PC-9 (cell line): ENCODE data around the gene SMC3. TPM values are rescaled to one million over a fixed set of nuclear protein-coding genes. Genes with fewer than 3 reads are reported as not detected.

Experiments
- BruUV-seq: library from RNA; stranded (reverse); fragments of 400-500 nt; replicated peaks from 2 replicates; lab custom pipeline; 2021; lab: Mats Ljungman, UMichigan
- CTCF ChIA-PET: fragments of 300-600 bp; sonication (Branson Sonifier 250); formaldehyde crosslinking; loops from one replicate; lab custom pipeline; 2022; ENCODE audit warnings: antibody characterized with exemption; lab: Charles Lee
- POLR2A ChIA-PET: fragments of 300-600 bp; sonication (Branson Sonifier 250); formaldehyde crosslinking; loops from one replicate; lab custom pipeline; 2022; ENCODE audit warnings: antibody characterized with exemption; ENCODE audit not compliant: unreplicated experiment; lab: Charles Lee
- DNase-seq, 2 experiments: peaks; one replicate each; pipeline versions ENCODE4 v3.0.0 to v3.0.0-alpha.2; 2015 to 2022; ENCODE audit warnings: mixed read lengths in 1 of 2
- H2AFZ ChIP-seq: fragments of 200-600 bp; sonication (generic); 2 replicates; pipeline ENCODE4 v1.8.1; 2017; ENCODE audit warnings: antibody characterized with exemption
- H3F3A ChIP-seq: fragments of 200-600 bp; sonication (generic); 2 replicates; pipeline ENCODE4 v1.8.1; 2017; ENCODE audit warnings: antibody characterized with exemption, mild to moderate bottlenecking, low read depth; ENCODE audit not compliant: insufficient read depth
- H3K27ac ChIP-seq: fragments of 200-600 bp; sonication (generic); 2 replicates; pipeline ENCODE4 v1.6.1; 2016; ENCODE audit warnings: mixed run types
- H3K27me3 ChIP-seq: fragments of 200-600 bp; sonication (generic); 2 replicates; pipeline ENCODE4 v1.6.1; 2016; ENCODE audit warnings: low read depth, mixed run types; ENCODE audit not compliant: insufficient read depth
- H3K36me3 ChIP-seq: fragments of 200-600 bp; sonication (generic); 2 replicates; pipeline ENCODE4 v1.6.1; 2016; ENCODE audit warnings: low read depth, mixed run types
- H3K4me1 ChIP-seq: fragments of 200-600 bp; sonication (generic); replicated peaks from 2 replicates; pipeline ENCODE4 v1.6.1; 2016; ENCODE audit warnings: mixed run types; ENCODE audit not compliant: insufficient read depth
- H3K4me2 ChIP-seq: fragments of 200-600 bp; sonication (generic); 2 replicates; pipeline ENCODE4 v1.6.1; 2017; ENCODE audit warnings: mixed run types
- H3K4me3 ChIP-seq: fragments of 200-600 bp; sonication (generic); 2 replicates; pipeline ENCODE4 v1.6.1; 2016; ENCODE audit warnings: mixed run types
- H3K79me2 ChIP-seq: fragments of 200-600 bp; sonication (generic); 2 replicates; pipeline ENCODE4 v1.6.1; 2017; ENCODE audit warnings: low read depth, mixed run types
- H3K9me2 ChIP-seq: fragments of 200-600 bp; sonication (generic); 2 replicates; pipeline ENCODE4 v1.8.1; 2017; ENCODE audit warnings: mild to moderate bottlenecking; ENCODE audit not compliant: insufficient read depth
- H3K9me3 ChIP-seq: fragments of 200-600 bp; sonication (generic); 2 replicates; pipeline ENCODE4 v1.8.1; 2016; ENCODE audit warnings: low read depth; ENCODE audit not compliant: insufficient read depth
- H4K20me1 ChIP-seq: fragments of 200-600 bp; sonication (generic); 2 replicates; pipeline ENCODE4 v1.8.1; 2017; ENCODE audit not compliant: insufficient read depth
- CTCF ChIP-seq: fragments of 200-600 bp; sonication (generic); conservative IDR thresholded peaks from 2 replicates; pipeline ENCODE4 v1.6.1; 2017; ENCODE audit warnings: mixed run types, antibody characterized with exemption, mild to moderate bottlenecking, moderate library complexity
- EZH2 ChIP-seq: fragments of 200-600 bp; sonication (generic); IDR thresholded peaks from 2 replicates; pipeline ENCODE4 v1.8.0; 2017; ENCODE audit warnings: antibody characterized with exemption, low read depth
- intact Hi-C: fragments of 100-400 bp; cut with micrococcal nuclease; formaldehyde crosslinking; loops from one replicate; pipeline ENCODE4 v1.10.0; 2022; ENCODE audit not compliant: unreplicated experiment
- total RNA-seq: library from RNA; stranded (reverse); gene quantifications from 2 replicates; pipeline ENCODE4 v1.2.3, GENCODE V29; 2021

Gene SMC3
- total RNA-seq, 1 experiment from 2014 or later = 31.2 TPM

GRCh38 chr10:110574420-110574819, 6.9 kb downstream of the SMC3 start:
- H2AFZ ChIP-seq = no peak overlapping the region
- no peaks in the 10 kb centered on the region for H3F3A ChIP-seq
- CTCF ChIA-PET = no interaction called here
- no peaks in the 10 kb centered on the region for H3K4me1 ChIP-seq
- H3K27ac ChIP-seq = no peak overlapping the region
- intact Hi-C loops = no loop called here
- H3K36me3 ChIP-seq = peaks cover 9% of the 10 kb centered on the region
- no peaks in the 10 kb centered on the region for H3K9me2 ChIP-seq
- POLR2A ChIA-PET = no interaction called here
- H4K20me1 ChIP-seq = no peaks in the 10 kb centered on the region
- TF ChIP-seq CTCF (no peak), EZH2 (no peak)
- DNase-seq = no peak
- no peaks in the 10 kb centered on the region for H3K27me3 ChIP-seq
- BruUV-seq = no TSS peak
- no peak overlapping the region for H3K4me3 ChIP-seq
- H3K4me2 ChIP-seq = no peak overlapping the region
- peaks cover 56% of the 10 kb centered on the region for H3K79me2 ChIP-seq
- no peaks in the 10 kb centered on the region for H3K9me3 ChIP-seq

GRCh38 chr10:110576220-110576619, 8.7 kb downstream of the SMC3 start:
- no peak for DNase-seq
- Histone ChIP-seq H3K4me1 (no peaks in the 10 kb centered on the region), H3K79me2 (peaks cover 38% of the 10 kb centered on the region), H3K9me2 (no peaks in the 10 kb centered on the region), H3K27me3 (no peaks in the 10 kb centered on the region), H3K4me3 (no peak overlapping the region), H2AFZ (no peak overlapping the region), H4K20me1 (no peaks in the 10 kb centered on the region), H3K27ac (no peak overlapping the region), H3K4me2 (no peak overlapping the region), H3K9me3 (no peaks in the 10 kb centered on the region), H3K36me3 (peaks cover 13% of the 10 kb centered on the region), H3F3A (no peaks in the 10 kb centered on the region)
- POLR2A ChIA-PET = no interaction called here
- BruUV-seq = no TSS peak
- intact Hi-C loops = no loop called here
- CTCF ChIA-PET = no interaction called here
- no peak for TF ChIP-seq CTCF

- Histone ChIP-seq H3K79me2 (peaks cover 31% of the 10 kb centered on the region), H3K4me2 (no peak overlapping the region), H3K4me1 (no peaks in the 10 kb centered on the region), H3K36me3 (peaks cover 13% of the 10 kb centered on the region), H3K9me2 (no peaks in the 10 kb centered on the region), H4K20me1 (no peaks in the 10 kb centered on the region), H3K27ac (no peak overlapping the region), H3K9me3 (no peaks in the 10 kb centered on the region), H3F3A (0 out of 2 replicates have a peak, but pooled peaks cover 3% of the 10 kb centered on the region), H2AFZ (no peak overlapping the region), H3K4me3 (no peak overlapping the region), H3K27me3 (no peaks in the 10 kb centered on the region)
- intact Hi-C loops = no loop called here
- ChIA-PET POLR2A (no interaction called here), CTCF (no interaction called here)
- no peak for TF ChIP-seq CTCF
- no peak for TF ChIP-seq EZH2
- DNase-seq = no peak
- no TSS peak for BruUV-seq
These were observed 9.6 kb downstream of the SMC3 start for GRCh38 chr10:110577056-110577455.
